Keratinocyte (primary cell): ENCODE data around the gene DEGS2.
A peak's percentile ranks its signal among the peaks of the same experiment; 100 is the strongest.

Source experiments
- CTCF ChIP-seq, 3 experiments: IDR thresholded peaks in 1 of 3; conservative IDR thresholded peaks in 1 of 3; optimal IDR thresholded peaks in 1 of 3; 2 replicates in 2 of 3; 3 replicates in 1 of 3; pipeline versions ENCODE3 to v1.5.1; 2011; ENCODE audit warnings: low read length in 3 of 3, mild to moderate bottlenecking in 3 of 3, moderate library complexity in 2 of 3, control low read depth in 1 of 3, inconsistent platforms in 1 of 3; ENCODE audit not compliant: insufficient read depth in 2 of 3; ENCODE audit errors: extremely low read depth in 1 of 3
- EZH2 ChIP-seq: IDR thresholded peaks from one replicate; pipeline ENCODE4 v1.6.1; 2012; ENCODE audit warnings: inconsistent platforms, mild to moderate bottlenecking, low read length, moderate library complexity

DNA sequence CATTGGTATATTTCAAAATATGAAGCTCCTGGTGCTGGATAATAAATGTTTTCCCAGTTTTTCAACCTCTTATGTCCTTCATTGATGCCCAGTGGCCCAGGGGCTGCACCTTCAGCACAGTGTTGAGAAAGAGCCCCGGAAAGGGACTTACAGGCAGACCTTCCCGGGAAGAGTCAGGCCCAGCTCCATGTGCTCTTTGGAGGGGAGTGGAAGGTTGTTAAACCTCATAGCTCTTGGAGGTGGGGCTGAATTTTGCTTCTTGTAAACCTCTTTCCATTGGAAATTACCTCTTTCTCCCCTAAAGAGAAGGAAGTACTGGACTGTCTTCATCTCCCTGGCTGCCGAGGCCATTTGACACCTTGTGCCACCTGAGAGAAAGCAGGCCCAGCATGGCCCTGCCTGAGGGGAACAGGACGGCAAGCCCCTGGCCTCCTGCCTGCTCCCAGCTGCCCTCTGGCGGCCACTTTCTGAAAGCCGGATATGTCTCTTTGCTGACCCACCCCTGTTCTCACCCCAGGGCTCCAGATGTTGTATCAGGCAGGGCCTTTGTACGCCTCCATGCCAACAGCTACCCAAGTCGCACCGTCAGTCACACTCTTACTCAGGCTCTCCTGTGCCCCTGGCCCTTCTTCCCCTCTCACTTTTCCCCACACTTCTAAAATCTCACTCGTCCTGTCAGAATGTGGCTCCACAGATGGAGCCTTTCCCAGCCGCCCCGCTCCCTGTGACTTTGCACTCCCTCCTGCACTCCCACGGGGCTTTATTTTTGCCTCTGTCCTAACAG is 51.2 kb downstream of the DEGS2 start:
- TF ChIP-seq CTCF (optimal IDR thresholded peaks at IDR 0.05 in 1 of 3, IDR thresholded peaks at IDR 0.05 in 1 of 3, conservative IDR thresholded peaks at IDR 0.05 in 1 of 3; ENCODE audit: extremely low read depth in 1 of 3, insufficient read depth in 2 of 3, low read length in 3 of 3): peak in 2 of 3 experiments; percentile 92 to 94
- no peak for TF ChIP-seq EZH2
